ENCODE measurements around the gene EXPH5. TPM values are rescaled to one million over a fixed set of nuclear protein-coding genes. Genes with fewer than 3 reads are reported as not detected.

EXPH5 gene
- polyA plus RNA-seq, 1 donor (not counting 4 experiments of a cell fraction or from before 2014, with no cell fraction given), result 11.7 TPM

GRCh38 chr11:108580645-108581044 is 12.9 kb downstream of the EXPH5 start:
- H3K9me1 ChIP-seq (ENCODE audit: control insufficient read depth, extremely low read depth, insufficient read depth, low read length), result no peaks in the 10 kb centered on the region
- no peaks in the 10 kb centered on the region for H3K27me3 ChIP-seq (ENCODE audit: control insufficient read depth, extremely low read depth, insufficient read depth, low read length)
- no peak overlapping the region for H3K27ac ChIP-seq (ENCODE audit: control insufficient read depth, insufficient read depth, low read length)
- dilution Hi-C loops (cut with MboI; ENCODE audit: extremely low pct_ligation_motif_present, low sequenced_read_pairs), result no loop called here
- H3K9me3 ChIP-seq (ENCODE audit: control insufficient read depth, low read depth, low read length), result no peaks in the 10 kb centered on the region
- no peaks in the 10 kb centered on the region for H3K36me3 ChIP-seq (ENCODE audit: control insufficient read depth in 2 of 2, extremely low read depth in 1 of 2, insufficient read depth in 2 of 2, low read length in 2 of 2)
- peaks cover 25% of the 10 kb centered on the region for H3K79me2 ChIP-seq (ENCODE audit: control insufficient read depth, insufficient read depth, low read length)
- TF ChIP-seq, protein P1, sequence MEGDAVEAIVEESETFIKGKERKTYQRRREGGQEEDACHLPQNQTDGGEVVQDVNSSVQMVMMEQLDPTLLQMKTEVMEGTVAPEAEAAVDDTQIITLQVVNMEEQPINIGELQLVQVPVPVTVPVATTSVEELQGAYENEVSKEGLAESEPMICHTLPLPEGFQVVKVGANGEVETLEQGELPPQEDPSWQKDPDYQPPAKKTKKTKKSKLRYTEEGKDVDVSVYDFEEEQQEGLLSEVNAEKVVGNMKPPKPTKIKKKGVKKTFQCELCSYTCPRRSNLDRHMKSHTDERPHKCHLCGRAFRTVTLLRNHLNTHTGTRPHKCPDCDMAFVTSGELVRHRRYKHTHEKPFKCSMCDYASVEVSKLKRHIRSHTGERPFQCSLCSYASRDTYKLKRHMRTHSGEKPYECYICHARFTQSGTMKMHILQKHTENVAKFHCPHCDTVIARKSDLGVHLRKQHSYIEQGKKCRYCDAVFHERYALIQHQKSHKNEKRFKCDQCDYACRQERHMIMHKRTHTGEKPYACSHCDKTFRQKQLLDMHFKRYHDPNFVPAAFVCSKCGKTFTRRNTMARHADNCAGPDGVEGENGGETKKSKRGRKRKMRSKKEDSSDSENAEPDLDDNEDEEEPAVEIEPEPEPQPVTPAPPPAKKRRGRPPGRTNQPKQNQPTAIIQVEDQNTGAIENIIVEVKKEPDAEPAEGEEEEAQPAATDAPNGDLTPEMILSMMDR (optimal IDR thresholded peaks at IDR 0.05 in 1 of 3, IDR thresholded peaks at IDR 0.05 in 1 of 3, conservative IDR thresholded peaks at IDR 0.05 in 1 of 3; ENCODE audit: extremely low read depth in 1 of 3, insufficient read depth in 2 of 3, low read length in 3 of 3), result no peak
- no peak for TF ChIP-seq EZH2 (IDR thresholded peaks at IDR 0.05; ENCODE audit: low read length)
- H3K4me2 ChIP-seq (ENCODE audit: control insufficient read depth, extremely low read depth, insufficient read depth, low read depth, low read length), result no peak overlapping the region
- H3K4me1 ChIP-seq (ENCODE audit: control insufficient read depth, extremely low read depth, insufficient read depth, low read length), result no peaks in the 10 kb centered on the region
- DNase-seq (ENCODE audit: low read depth, low spot score), result no peak
- H2AFZ ChIP-seq (ENCODE audit: control insufficient read depth, low read length), result no peak overlapping the region
- H4K20me1 ChIP-seq (ENCODE audit: control insufficient read depth, extremely low read depth, insufficient read depth, low read length), result no peaks in the 10 kb centered on the region
- H3K4me3 ChIP-seq (ENCODE audit: control insufficient read depth in 2 of 3, extremely low read depth in 1 of 3, insufficient read depth in 2 of 3, low read depth in 1 of 3, low read length in 3 of 3), result no peak overlapping the region
- no peak overlapping the region for H3K9ac ChIP-seq (ENCODE audit: control insufficient read depth, extremely low read depth, insufficient read depth, low read length)
- no peak for FAIRE-seq

- Histone ChIP-seq H3K9ac (ENCODE audit: control insufficient read depth, extremely low read depth, insufficient read depth, low read length) (no peak overlapping the region), H3K79me2 (ENCODE audit: control insufficient read depth, insufficient read depth, low read length) (peaks cover 21% of the 10 kb centered on the region), H3K4me3 (ENCODE audit: control insufficient read depth in 2 of 3, extremely low read depth in 1 of 3, insufficient read depth in 2 of 3, low read depth in 1 of 3, low read length in 3 of 3) (no peak overlapping the region), H3K27ac (ENCODE audit: control insufficient read depth, insufficient read depth, low read length) (no peak overlapping the region), H3K27me3 (ENCODE audit: control insufficient read depth, extremely low read depth, insufficient read depth, low read length) (no peaks in the 10 kb centered on the region), H4K20me1 (ENCODE audit: control insufficient read depth, extremely low read depth, insufficient read depth, low read length) (no peaks in the 10 kb centered on the region), H3K4me1 (ENCODE audit: control insufficient read depth, extremely low read depth, insufficient read depth, low read length) (no peaks in the 10 kb centered on the region), H2AFZ (ENCODE audit: control insufficient read depth, low read length) (no peak overlapping the region), H3K4me2 (ENCODE audit: control insufficient read depth, extremely low read depth, insufficient read depth, low read depth, low read length) (no peak overlapping the region), H3K9me3 (ENCODE audit: control insufficient read depth, low read depth, low read length) (no peaks in the 10 kb centered on the region), H3K9me1 (ENCODE audit: control insufficient read depth, extremely low read depth, insufficient read depth, low read length) (no peaks in the 10 kb centered on the region), H3K36me3 (ENCODE audit: control insufficient read depth in 2 of 2, extremely low read depth in 1 of 2, insufficient read depth in 2 of 2, low read length in 2 of 2) (no peaks in the 10 kb centered on the region)
- TF ChIP-seq EZH2 (IDR thresholded peaks at IDR 0.05; ENCODE audit: low read length), result no peak
- DNase-seq (ENCODE audit: low read depth, low spot score) (no peak), FAIRE-seq (no peak)
- dilution Hi-C loops (cut with MboI; ENCODE audit: extremely low pct_ligation_motif_present, low sequenced_read_pairs), result no loop called here
Measured at GRCh38 chr11:108580043-108580442, 13.5 kb downstream of the EXPH5 start.

- DNase-seq (ENCODE audit: low read depth, low spot score) (no peak), FAIRE-seq (no peak)
- Histone ChIP-seq H3K4me1 (ENCODE audit: control insufficient read depth, extremely low read depth, insufficient read depth, low read length) (peaks cover 13% of the 10 kb centered on the region), H3K9me3 (ENCODE audit: control insufficient read depth, low read depth, low read length) (no peaks in the 10 kb centered on the region), H3K4me3 (ENCODE audit: control insufficient read depth in 2 of 3, extremely low read depth in 1 of 3, insufficient read depth in 2 of 3, low read depth in 1 of 3, low read length in 3 of 3) (no peak overlapping the region), H3K4me2 (ENCODE audit: control insufficient read depth, extremely low read depth, insufficient read depth, low read depth, low read length) (no peak overlapping the region), H3K9ac (ENCODE audit: control insufficient read depth, extremely low read depth, insufficient read depth, low read length) (no peak overlapping the region), H3K27ac (ENCODE audit: control insufficient read depth, insufficient read depth, low read length) (no peak overlapping the region), H3K27me3 (ENCODE audit: control insufficient read depth, extremely low read depth, insufficient read depth, low read length) (no peaks in the 10 kb centered on the region), H2AFZ (ENCODE audit: control insufficient read depth, low read length) (no peak overlapping the region), H3K9me1 (ENCODE audit: control insufficient read depth, extremely low read depth, insufficient read depth, low read length) (no peaks in the 10 kb centered on the region), H4K20me1 (ENCODE audit: control insufficient read depth, extremely low read depth, insufficient read depth, low read length) (no peaks in the 10 kb centered on the region), H3K36me3 (ENCODE audit: control insufficient read depth in 2 of 2, extremely low read depth in 1 of 2, insufficient read depth in 2 of 2, low read length in 2 of 2) (no peaks in the 10 kb centered on the region), H3K79me2 (ENCODE audit: control insufficient read depth, insufficient read depth, low read length) (peaks cover 14% of the 10 kb centered on the region)
- no peak for TF ChIP-seq EZH2 (IDR thresholded peaks at IDR 0.05; ENCODE audit: low read length)
- TF ChIP-seq, protein P1 (optimal IDR thresholded peaks at IDR 0.05 in 1 of 3, IDR thresholded peaks at IDR 0.05 in 1 of 3, conservative IDR thresholded peaks at IDR 0.05 in 1 of 3; ENCODE audit: extremely low read depth in 1 of 3, insufficient read depth in 2 of 3, low read length in 3 of 3), result no peak
- dilution Hi-C loops (cut with MboI; ENCODE audit: extremely low pct_ligation_motif_present, low sequenced_read_pairs), result no loop called here
Measured at GRCh38 chr11:108576523-108576922, 17.0 kb downstream of the EXPH5 start.

Measured in keratinocyte (primary cell).